Coronary artery (tissue), 2 donors: ENCODE results near the gene LBH.

Experiments used
- DNase-seq: peaks from one replicate; pipeline ENCODE4 v3.0.0-alpha.2; 2017; ENCODE audit warnings: low spot score
- H3K27ac ChIP-seq, 2 donors: fragments of 200-600 bp; sonication (generic); one replicate each; pipeline ENCODE4 v1.5.1; 2016 to 2019
- H3K4me3 ChIP-seq: fragments of 200-600 bp; sonication (generic); 2 replicates; pipeline ENCODE4 v1.5.1; 2016; ENCODE audit warnings: mild to moderate bottlenecking, moderate library complexity
- TF ChIP-seq, protein P1 (sequence below): fragments of 200-600 bp; sonication (generic); IDR thresholded peaks from one replicate; pipeline ENCODE4 v1.5.1; 2019; ENCODE audit warnings: antibody characterized with exemption

Gene LBH

DNA sequence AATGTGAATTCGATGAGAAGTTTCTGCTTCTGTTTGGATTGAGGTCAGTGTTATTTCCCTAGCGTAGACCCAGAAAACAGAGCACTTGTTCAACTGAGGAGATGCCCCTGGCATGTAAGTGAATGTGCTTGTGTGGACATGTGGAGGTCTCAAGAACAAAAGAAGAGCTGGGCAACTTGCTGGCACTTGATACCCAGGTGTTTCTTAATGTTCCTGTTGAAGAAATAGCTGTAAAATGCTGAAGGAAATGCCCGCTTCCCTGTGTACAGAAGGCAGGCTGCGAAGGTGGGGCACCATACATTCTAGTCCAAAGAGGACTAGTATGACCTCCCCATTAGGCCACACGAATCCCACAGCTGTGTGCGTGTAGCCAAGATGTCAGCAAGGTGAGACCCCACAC lies 9.8 kb upstream of the LBH start:
- Histone ChIP-seq H3K27ac (no peak overlapping the region), H3K4me3 (no peak overlapping the region)
- TF ChIP-seq, protein P1, sequence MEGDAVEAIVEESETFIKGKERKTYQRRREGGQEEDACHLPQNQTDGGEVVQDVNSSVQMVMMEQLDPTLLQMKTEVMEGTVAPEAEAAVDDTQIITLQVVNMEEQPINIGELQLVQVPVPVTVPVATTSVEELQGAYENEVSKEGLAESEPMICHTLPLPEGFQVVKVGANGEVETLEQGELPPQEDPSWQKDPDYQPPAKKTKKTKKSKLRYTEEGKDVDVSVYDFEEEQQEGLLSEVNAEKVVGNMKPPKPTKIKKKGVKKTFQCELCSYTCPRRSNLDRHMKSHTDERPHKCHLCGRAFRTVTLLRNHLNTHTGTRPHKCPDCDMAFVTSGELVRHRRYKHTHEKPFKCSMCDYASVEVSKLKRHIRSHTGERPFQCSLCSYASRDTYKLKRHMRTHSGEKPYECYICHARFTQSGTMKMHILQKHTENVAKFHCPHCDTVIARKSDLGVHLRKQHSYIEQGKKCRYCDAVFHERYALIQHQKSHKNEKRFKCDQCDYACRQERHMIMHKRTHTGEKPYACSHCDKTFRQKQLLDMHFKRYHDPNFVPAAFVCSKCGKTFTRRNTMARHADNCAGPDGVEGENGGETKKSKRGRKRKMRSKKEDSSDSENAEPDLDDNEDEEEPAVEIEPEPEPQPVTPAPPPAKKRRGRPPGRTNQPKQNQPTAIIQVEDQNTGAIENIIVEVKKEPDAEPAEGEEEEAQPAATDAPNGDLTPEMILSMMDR = no peak
- DNase-seq = no peak

DNA sequence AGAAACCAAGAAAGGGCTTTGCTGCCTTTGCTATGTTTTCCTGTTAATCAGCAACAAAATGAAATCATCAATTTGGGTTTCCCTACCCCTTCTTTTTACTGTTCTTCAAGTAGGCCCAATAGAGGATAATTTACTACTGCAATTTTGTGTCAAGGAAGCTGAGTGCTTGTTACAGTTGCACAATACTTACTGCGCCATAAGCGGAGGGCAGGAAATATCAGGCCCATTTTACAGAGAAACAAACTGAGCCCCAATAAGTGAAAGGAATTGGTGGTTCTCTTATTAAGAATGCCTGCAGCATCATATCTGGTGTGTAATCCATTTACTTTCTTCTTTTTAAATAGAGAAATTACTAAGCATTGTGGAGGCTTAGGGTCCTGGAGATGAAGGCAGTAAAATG lies 9.3 kb upstream of the LBH start:
- no peak overlapping the region for H3K4me3 ChIP-seq
- no peak for DNase-seq
- TF ChIP-seq, protein P1 = no peak
- no peak overlapping the region for H3K27ac ChIP-seq

DNA sequence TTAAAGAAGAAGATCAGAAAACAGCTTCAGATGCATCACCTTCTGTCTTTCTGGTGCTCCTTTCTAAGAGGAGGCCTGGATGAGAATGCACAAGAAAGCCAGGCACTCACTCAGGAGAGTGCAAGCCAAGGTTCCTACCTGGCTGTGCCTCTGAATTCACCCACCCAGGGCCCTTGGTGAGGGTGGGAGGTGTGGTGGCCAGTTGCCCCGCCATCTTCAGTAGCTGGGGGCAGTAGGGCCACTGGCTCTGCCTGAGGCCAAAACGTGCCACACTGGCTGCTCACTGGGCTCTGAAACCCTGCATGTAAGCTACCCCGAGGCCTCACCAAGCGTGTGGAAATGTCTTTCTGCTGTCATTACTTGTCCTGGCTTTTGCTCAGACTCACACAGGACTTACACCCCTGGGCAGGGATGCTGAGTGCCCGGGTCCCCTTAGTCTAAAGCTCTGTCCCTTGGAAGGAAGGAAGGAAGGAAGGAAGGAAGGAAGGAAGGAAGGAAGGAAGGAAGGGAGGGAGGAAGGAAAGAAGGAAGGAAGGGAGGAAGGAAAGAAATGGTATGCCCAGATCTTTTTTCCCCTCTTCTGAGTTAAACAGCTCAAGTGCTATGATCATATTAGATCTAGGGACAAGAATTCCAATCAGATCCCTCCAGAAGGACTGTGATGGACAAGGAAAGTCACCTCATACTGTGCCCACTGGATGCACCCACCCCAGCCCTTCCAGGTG lies 8.5 kb upstream of the LBH start:
- H3K4me3 ChIP-seq = no peak overlapping the region
- H3K27ac ChIP-seq = peak overlapping the region in 1 of 2 donors; percentile 29
- DNase-seq = peak; percentile 68
- TF ChIP-seq, protein P1 = no peak

DNA sequence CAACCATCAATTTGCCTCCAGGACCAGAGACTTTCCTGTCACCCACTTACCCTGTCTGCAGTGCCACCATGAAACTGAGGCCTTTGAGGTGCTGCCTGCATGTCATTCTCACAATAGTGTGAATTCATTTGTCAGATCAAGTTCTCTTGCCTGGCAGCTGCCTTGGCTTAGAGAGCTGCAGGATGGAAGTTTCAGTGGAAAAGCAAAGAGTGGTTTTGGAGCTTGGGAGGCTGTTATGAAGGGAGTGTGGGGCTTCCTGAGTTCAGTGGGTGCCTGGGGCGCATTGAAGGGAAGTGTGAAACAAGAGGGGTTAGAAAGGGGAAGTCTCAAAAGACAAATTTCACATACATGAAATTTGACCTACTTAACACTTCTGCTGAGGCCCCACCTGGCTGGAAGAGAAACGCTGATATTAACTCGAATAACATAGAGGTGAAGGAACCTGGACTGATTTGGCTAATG lies 7.9 kb upstream of the LBH start:
- TF ChIP-seq, protein P1 = no peak
- peak; percentile 49 for DNase-seq
- Histone ChIP-seq H3K4me3 (no peak overlapping the region), H3K27ac (peak overlapping the region in 1 of 2 donors; percentile 58)

DNA sequence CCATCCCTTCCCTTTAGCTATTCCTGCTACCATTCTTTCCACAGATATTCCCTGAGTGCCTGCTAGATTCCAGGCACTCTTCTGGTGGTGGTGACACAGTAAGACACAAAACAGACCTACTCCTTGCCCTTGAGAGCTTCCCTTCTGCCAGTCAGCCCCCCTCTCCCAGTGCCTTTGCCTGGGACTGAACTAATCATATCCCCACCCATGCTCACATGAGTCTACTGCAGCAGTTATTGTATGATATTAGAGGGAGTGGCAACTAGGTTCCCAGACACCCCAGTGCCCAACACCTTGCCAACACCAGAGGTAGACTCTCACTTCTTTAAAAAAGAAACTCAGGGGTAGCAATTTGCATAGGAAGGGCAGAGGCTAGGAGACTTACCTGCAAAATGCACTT lies 7.2 kb upstream of the LBH start:
- TF ChIP-seq, protein P1 = no peak
- Histone ChIP-seq H3K4me3 (no peak overlapping the region), H3K27ac (peak overlapping the region in 1 of 2 donors; percentile 58)
- peak; percentile 52 for DNase-seq

DNA sequence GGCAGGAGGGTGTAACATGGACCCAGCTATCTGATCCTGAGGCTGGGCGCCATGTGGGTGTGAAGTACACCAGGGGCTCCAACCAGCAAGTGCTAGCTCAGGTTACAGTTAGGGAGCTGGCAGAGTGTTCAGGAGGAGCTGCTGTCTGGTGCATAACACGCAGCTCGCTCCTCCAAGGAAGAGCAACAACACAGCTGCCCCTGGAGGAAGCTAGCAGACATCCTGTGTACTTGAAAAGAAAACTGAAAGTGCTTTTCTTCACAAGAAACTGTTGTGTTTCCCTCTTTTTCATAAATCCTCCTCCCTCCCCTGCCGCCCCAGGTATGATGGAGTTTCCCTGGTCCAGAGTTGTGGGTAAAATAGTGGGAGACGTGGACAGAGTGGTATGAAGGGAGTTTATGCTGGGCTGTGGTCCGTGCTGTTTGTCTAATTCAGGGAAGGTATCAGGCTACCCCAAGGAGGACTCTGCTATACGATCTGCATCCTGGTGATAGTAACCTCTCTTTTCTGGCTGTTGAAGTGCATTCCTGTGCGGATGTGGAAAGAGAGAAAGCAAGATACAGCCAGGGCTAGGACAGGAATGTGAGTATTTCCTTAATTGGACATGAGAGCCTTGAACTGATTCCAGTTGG lies 6.1 kb upstream of the LBH start:
- TF ChIP-seq, protein P1 = no peak
- peak overlapping the region; percentile 69 to 85 for H3K27ac ChIP-seq
- DNase-seq = peak; percentile 72
- peak overlapping the region; percentile 58 for H3K4me3 ChIP-seq
